Spleen (tissue), 11 donors: Measurements from ENCODE around the gene SLC35G4. TPM values are rescaled to one million over a fixed set of nuclear protein-coding genes. Genes with fewer than 3 reads are reported as not detected.

Source experiments
- DNase-seq: peaks from one replicate; pipeline ENCODE4 v3.0.0-alpha.2; 2020
- H3K27ac ChIP-seq, 8 donors: fragments of 200-600 bp; sonication (generic) in 7 of 8; 1 replicate in 4 of 8; 2 replicates in 4 of 8; pipeline versions ENCODE4 v1.5.0 to v1.8.0; 2016 to 2021; ENCODE audit warnings: inconsistent platforms in 4 of 8, mild to moderate bottlenecking in 4 of 8, moderate library complexity in 1 of 8
- H3K27me3 ChIP-seq, 7 donors: fragments of 200-600 bp; sonication (generic) in 6 of 7; replicated peaks in 1 of 7; 1 replicate in 4 of 7; 2 replicates in 3 of 7; pipeline versions ENCODE4 v1.5.0 to v1.8.0; 2016 to 2021; ENCODE audit warnings: inconsistent platforms in 3 of 7, mild to moderate bottlenecking in 1 of 7
- H3K36me3 ChIP-seq, 6 donors: fragments of 200-600 bp; sonication (generic) in 5 of 6; 1 replicate in 4 of 6; 2 replicates in 2 of 6; pipeline versions ENCODE4 v1.5.0 to v1.8.0; 2016 to 2021; ENCODE audit warnings: inconsistent platforms in 2 of 6
- H3K4me1 ChIP-seq, 6 donors: fragments of 200-600 bp; sonication (generic) in 5 of 6; 1 replicate in 3 of 6; 2 replicates in 3 of 6; pipeline versions ENCODE4 v1.5.0 to v1.8.0; 2016 to 2021; ENCODE audit warnings: inconsistent platforms in 3 of 6
- H3K4me3 ChIP-seq, 8 donors: fragments of 200-600 bp; sonication (generic) in 7 of 8; 1 replicate in 4 of 8; 2 replicates in 4 of 8; pipeline versions ENCODE4 v1.5.0 to v1.8.0; 2016 to 2021; ENCODE audit warnings: inconsistent platforms in 4 of 8, mild to moderate bottlenecking in 4 of 8, moderate library complexity in 2 of 8
- H3K9me3 ChIP-seq, 8 donors: fragments of 200-600 bp; sonication (generic) in 7 of 8; 1 replicate in 4 of 8; 2 replicates in 4 of 8; pipeline versions ENCODE4 v1.5.0 to v1.8.0; 2016 to 2021; ENCODE audit warnings: inconsistent platforms in 4 of 8
- CTCF ChIP-seq, 11 experiments: fragments of 200-600 bp in 7 of 11; fragments of 450-650 bp in 4 of 11; sonication (generic) in 4 of 11; IDR thresholded peaks in 8 of 11; conservative IDR thresholded peaks in 3 of 11; 1 replicate in 7 of 11; 2 replicates in 4 of 11; pipeline versions ENCODE4 v1.4.0 to v1.8.0; 2016 to 2021; ENCODE audit warnings: antibody characterized with exemption in 11 of 11, inconsistent platforms in 4 of 11, mild to moderate bottlenecking in 1 of 11
- POLR2A ChIP-seq, 3 donors: fragments of 450-650 bp; IDR thresholded peaks; one replicate each; pipeline ENCODE4 v1.5.1; 2017; ENCODE audit warnings: antibody characterized with exemption in 3 of 3, mild to moderate bottlenecking in 1 of 3
- POLR2AphosphoS5 ChIP-seq, 3 donors: sonication (generic); formaldehyde crosslinking; IDR thresholded peaks; one replicate each; pipeline ENCODE4 v1.5.1; 2017; ENCODE audit warnings: antibody characterized with exemption in 3 of 3
- WGBS, 5 donors: extraction: QIAGEN DNeasy Blood & Tissue Kit in 3 of 5; methylation state at CpG; one replicate each; pipeline versions ENCODE4 v1.1.5 to v1.1.7; 2013 to 2018; 5-methylcytosine and 5-hydroxymethylcytosine counted together
- intact Hi-C: fragments of 100-400 bp; cut with DNase I; formaldehyde crosslinking; loops from one replicate; pipeline ENCODE4 v1.15.0; 2023; ENCODE audit warnings: low total_unique reads
- polyA plus RNA-seq, 3 donors: library from polyadenylated mRNA; stranded (reverse); fragments of 200-250 nt; gene quantifications; one replicate each; pipeline ENCODE4 v1.2.1, GENCODE V29; 2013
- total RNA-seq, 7 donors: library from RNA; depleted of rRNA in 3 of 7; stranded (reverse); fragments of >200 nt in 3 of 7; fragmentation: NEBNext Ultra II Directional in 4 of 7; extraction: Animal tissue kit (Norgen Biotek cat#: 25700) in 4 of 7; gene quantifications; one replicate each; pipeline versions ENCODE4 v1.1.0 to v1.2.1, GENCODE V29; 2016 to 2021
- donor health status: healthy with polysubstance abuse.
- donor health status: DM: no; HTN: no; CAD: no; lungs with moderate emphysema.
- donor health status: DM: no; HTN: no; CAD: no.
- donor health status: Bipolar disorder and iron deficiency.
- donor health status: healthy.
- donor health status: DM: no; HTN: no; CAD: no.
- donor health status: DM: yes; HTN: yes; CAD: no.

Gene SLC35G4
- total and polyA plus RNA-seq, 10 donors: not detected

GRCh38 chr18:11574545-11574944, 34.9 kb upstream of the SLC35G4 start:
- Histone ChIP-seq H3K4me1 (peaks cover 0 to 5% (median 0%) of the 10 kb centered on the region in 6 donors), H3K4me3 (no peak overlapping the region), H3K9me3 (no peaks in the 10 kb centered on the region), H3K27ac (no peak overlapping the region), H3K36me3 (no peaks in the 10 kb centered on the region), H3K27me3 (peaks cover 0 to 14% (median 0%) of the 10 kb centered on the region in 7 donors)
- 70 to 83% (median 75%) methylated on average over 3 of the region's 3 CpGs for WGBS, 5 donors
- intact Hi-C loops: no loop called here
- no peak for DNase-seq
- no peak for TF ChIP-seq POLR2AphosphoS5 (IDR thresholded peaks at IDR 0.05)
- TF ChIP-seq POLR2A (IDR thresholded peaks at IDR 0.05): no peak
- TF ChIP-seq CTCF (IDR thresholded peaks at IDR 0.05 in 8 of 11, conservative IDR thresholded peaks at IDR 0.05 in 3 of 11): no peak

- intact Hi-C loops: no loop called here
- H3K27ac ChIP-seq: no peak overlapping the region
- TF ChIP-seq CTCF (IDR thresholded peaks at IDR 0.05 in 8 of 11, conservative IDR thresholded peaks at IDR 0.05 in 3 of 11) (no peak), POLR2A (IDR thresholded peaks at IDR 0.05) (no peak), POLR2AphosphoS5 (IDR thresholded peaks at IDR 0.05) (no peak)
- 27 to 37% (median 31%) methylated on average over 7 of the region's 7 CpGs for WGBS, 5 donors
- DNase-seq: no peak
- no peaks in the 10 kb centered on the region for H3K9me3 ChIP-seq
- no peaks in the 10 kb centered on the region for H3K36me3 ChIP-seq
- no peaks in the 10 kb centered on the region for H3K27me3 ChIP-seq
- H3K4me3 ChIP-seq: no peak overlapping the region
- H3K4me1 ChIP-seq: peaks cover 0 to 5% (median 0%) of the 10 kb centered on the region in 6 donors
These were observed 31.9 kb upstream of the SLC35G4 start for GRCh38 chr18:11577271-11578112.

- no peaks in the 10 kb centered on the region for H3K27me3 ChIP-seq
- whole genome bisulfite sequencing, 5 donors: 66 to 89% (median 78%) methylated on average over 3 of the region's 3 CpGs
- TF ChIP-seq CTCF (IDR thresholded peaks at IDR 0.05 in 8 of 11, conservative IDR thresholded peaks at IDR 0.05 in 3 of 11) (no peak), POLR2AphosphoS5 (IDR thresholded peaks at IDR 0.05) (no peak), POLR2A (IDR thresholded peaks at IDR 0.05) (no peak)
- no peaks in the 10 kb centered on the region for H3K36me3 ChIP-seq
- H3K4me3 ChIP-seq: no peak overlapping the region
- DNase-seq: no peak
- H3K27ac ChIP-seq: no peak overlapping the region
- H3K9me3 ChIP-seq: no peaks in the 10 kb centered on the region
- H3K4me1 ChIP-seq: peaks cover 0 to 5% (median 0%) of the 10 kb centered on the region in 6 donors
- intact Hi-C loops: no loop called here
These were observed 30.6 kb upstream of the SLC35G4 start for GRCh38 chr18:11578799-11579198.

- 94 to 97% (median 95%) methylated on average over 15 of the region's 15 CpGs for WGBS, 5 donors
- H3K36me3 ChIP-seq: no peaks in the 10 kb centered on the region
- no peaks in the 10 kb centered on the region for H3K9me3 ChIP-seq
- H3K4me3 ChIP-seq: no peak overlapping the region
- intact Hi-C loops: no loop called here
- no peaks in the 10 kb centered on the region for H3K27me3 ChIP-seq
- no peak for DNase-seq
- H3K4me1 ChIP-seq: peaks cover 0 to 5% (median 0%) of the 10 kb centered on the region in 6 donors
- H3K27ac ChIP-seq: no peak overlapping the region
- TF ChIP-seq POLR2AphosphoS5 (IDR thresholded peaks at IDR 0.05): no peak
- no peak for TF ChIP-seq CTCF (IDR thresholded peaks at IDR 0.05 in 8 of 11, conservative IDR thresholded peaks at IDR 0.05 in 3 of 11)
- TF ChIP-seq POLR2A (IDR thresholded peaks at IDR 0.05): no peak
These were observed 29.5 kb upstream of the SLC35G4 start for GRCh38 chr18:11579916-11580315.
